GM19463 (cell line): ENCODE results near the gene FPGS.

Experiments
- ATAC-seq: cut with Tn5 transposase; IDR thresholded peaks from one replicate; pipeline ENCODE4 v1.9.1; 2021; ENCODE audit warnings: mild to moderate bottlenecking, moderate library complexity; ENCODE audit not compliant: unreplicated experiment

FPGS gene

GRCh38 chr9:127856094-127856728 lies 53.5 kb downstream of the FPGS start:
- ATAC-seq, result no peak

GRCh38 chr9:127856729-127857116 lies 54.0 kb downstream of the FPGS start:
- no peak for ATAC-seq

GRCh38 chr9:127857278-127857677 lies 54.6 kb downstream of the FPGS start:
- no peak for ATAC-seq

DNA sequence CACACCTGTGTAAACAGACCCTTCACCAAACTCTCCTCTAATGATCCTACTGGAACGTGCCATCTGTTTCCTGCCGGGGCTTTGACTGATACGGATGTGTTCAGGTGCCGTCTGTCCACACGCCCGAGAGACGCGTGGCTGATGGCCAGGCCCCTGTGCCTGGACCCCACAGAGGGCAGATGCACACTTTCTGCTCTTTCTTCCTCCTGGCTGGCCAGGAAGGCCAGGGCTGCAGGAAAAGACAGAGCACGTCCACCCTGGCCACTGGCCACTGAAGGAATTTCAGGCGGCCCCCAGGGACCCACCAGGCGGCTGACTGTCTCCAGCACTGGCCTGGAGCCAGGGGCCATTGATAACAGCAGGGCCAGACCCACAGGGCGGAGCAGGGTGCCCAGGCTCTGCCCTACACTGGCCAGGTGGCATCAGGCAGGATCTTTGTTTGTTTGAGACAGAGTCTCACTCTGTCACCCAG lies 55.4 kb downstream of the FPGS start:
- no peak for ATAC-seq

GRCh38 chr9:127860260-127860659 lies 57.6 kb downstream of the FPGS start:
- no peak for ATAC-seq

DNA sequence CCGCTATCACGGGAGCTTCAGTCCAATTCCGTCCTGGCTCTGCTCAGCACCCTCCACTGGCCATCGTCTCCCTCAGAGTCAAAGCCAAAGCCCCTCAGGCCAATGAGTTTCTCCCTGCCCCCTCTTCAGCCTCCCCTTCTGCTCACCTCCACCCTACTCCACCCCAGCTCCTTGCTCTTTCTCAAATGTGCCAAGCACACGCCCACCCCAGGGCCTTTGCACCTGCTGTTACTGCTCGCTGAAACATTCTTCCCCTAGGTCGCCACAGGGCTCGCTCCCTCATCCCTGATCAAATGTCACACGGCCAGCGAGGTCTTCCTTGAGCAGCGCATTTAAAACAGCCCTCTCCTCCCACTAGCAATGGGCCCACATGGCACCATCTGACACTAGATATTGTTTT lies 58.1 kb downstream of the FPGS start:
- ATAC-seq, result no peak

- no peak for ATAC-seq
These were observed 59.7 kb downstream of the FPGS start for GRCh38 chr9:127862075-127863011.

DNA sequence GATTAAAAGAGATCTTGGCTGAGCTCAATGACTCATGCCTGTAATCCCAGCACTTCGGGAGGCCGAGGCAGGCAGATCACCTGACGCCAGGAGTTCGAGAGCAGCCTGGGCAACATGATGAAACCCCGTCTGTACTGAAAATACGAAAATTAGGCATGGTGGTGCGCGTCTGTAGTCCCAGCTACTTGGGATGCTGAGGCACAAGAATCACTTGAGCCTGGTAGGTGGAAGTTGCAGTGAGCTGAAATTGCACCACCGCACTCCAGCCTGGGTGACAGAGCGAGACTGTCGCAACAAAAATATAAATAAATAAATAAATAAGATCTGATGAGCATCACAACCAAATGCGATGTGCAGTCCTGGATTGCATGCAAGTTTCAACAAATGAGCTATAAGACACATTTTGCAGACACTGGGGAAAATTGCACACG lies 60.5 kb downstream of the FPGS start:
- no peak for ATAC-seq
